Ascending aorta (tissue), 2 donors: Measurements from ENCODE around the gene SHB. TPM values are rescaled to one million over a fixed set of nuclear protein-coding genes. Genes with fewer than 3 reads are reported as not detected.
"Not testable (repeated sequence)": the region's sequence is repeated elsewhere in the genome, so short reads cannot be mapped to it uniquely, and the experiment has no call there.

ENCODE experiments used
- DNase-seq, 2 donors: peaks; one replicate each; pipeline ENCODE4 v3.0.0-alpha.2; 2019; ENCODE audit warnings: low spot score in 2 of 2
- H3K27ac ChIP-seq, 2 donors: fragments of 200-600 bp; sonication (generic); one replicate each; pipeline ENCODE4 v1.5.1; 2016 to 2017; ENCODE audit warnings: mild to moderate bottlenecking in 1 of 2
- H3K27me3 ChIP-seq: fragments of 200-600 bp; sonication (generic); one replicate; pipeline ENCODE4 v1.5.1; 2017
- H3K36me3 ChIP-seq, 2 donors: fragments of 200-600 bp; sonication (generic); one replicate each; pipeline ENCODE4 v1.5.1; 2016
- H3K4me1 ChIP-seq, 2 donors: fragments of 200-600 bp; sonication (generic); one replicate each; pipeline ENCODE4 v1.5.1; 2016 to 2017; ENCODE audit warnings: mild to moderate bottlenecking in 1 of 2
- H3K4me3 ChIP-seq, 2 donors: fragments of 200-600 bp; sonication (generic); one replicate each; pipeline ENCODE4 v1.5.1; 2016 to 2017; ENCODE audit warnings: mild to moderate bottlenecking in 1 of 2
- H3K9me3 ChIP-seq, 2 donors: fragments of 200-600 bp; sonication (generic); one replicate each; pipeline ENCODE4 v1.5.1; 2016
- intact Hi-C: fragments of 100-400 bp; cut with DNase I; formaldehyde crosslinking; loops from one replicate; pipeline ENCODE4 v1.15.1; 2023
- total RNA-seq: library from RNA; depleted of rRNA; stranded (reverse); fragments of >200 nt; gene quantifications from one replicate; pipeline ENCODE4 v1.1.0, GENCODE V29; 2016
- TF ChIP-seq, protein P1 (sequence below), 3 experiments: fragments of 200-600 bp in 2 of 3; fragments of 450-650 bp in 1 of 3; sonication (generic) in 2 of 3; IDR thresholded peaks; one replicate each; pipeline ENCODE4 v1.5.1; 2016 to 2019; ENCODE audit warnings: antibody characterized with exemption in 3 of 3, mild to moderate bottlenecking in 1 of 3, moderate library complexity in 1 of 3

SHB gene
- total RNA-seq, 1 donor from 2014 or later = 77.8 TPM

DNA sequence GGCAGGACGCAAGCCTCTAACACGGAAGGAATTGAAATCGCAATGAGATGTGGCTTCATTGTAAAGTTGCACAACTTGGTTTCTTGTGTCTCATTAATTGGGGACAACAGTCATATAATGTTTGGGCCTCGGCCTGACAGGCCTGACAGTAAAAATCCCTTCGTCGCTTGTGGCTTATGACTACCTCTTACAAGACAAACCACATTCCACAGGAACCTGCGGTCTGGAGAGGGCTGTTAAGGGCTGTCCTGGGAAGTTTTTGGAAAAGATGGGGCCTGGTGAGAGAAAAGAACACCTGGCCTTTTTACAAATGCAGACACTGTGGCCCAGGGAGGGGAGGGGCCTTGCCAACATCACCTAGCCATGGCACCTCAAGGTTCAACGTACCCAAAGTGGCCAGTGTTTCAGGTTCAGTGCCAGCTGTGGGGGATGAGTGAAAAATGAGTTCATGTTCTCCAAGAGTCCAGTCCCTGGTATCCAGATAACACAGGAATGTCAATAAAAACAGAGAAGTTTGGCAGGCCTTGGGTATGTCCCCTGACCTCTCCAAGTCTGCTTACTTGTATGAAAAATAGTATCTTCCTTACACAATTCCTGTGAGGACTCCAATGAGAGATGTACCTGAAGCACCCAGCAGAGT lies 22.2 kb downstream of the SHB start:
- no peak for DNase-seq
- intact Hi-C loops = loop anchor here (2.0 to 10.0 kb wide), 2 partner anchors 20 to 582 kb away; partner anchors contain the start of gene ZBTB5
- H3K27me3 ChIP-seq = no peaks in the 10 kb centered on the region
- no peaks in the 10 kb centered on the region for H3K9me3 ChIP-seq
- TF ChIP-seq, protein P1, sequence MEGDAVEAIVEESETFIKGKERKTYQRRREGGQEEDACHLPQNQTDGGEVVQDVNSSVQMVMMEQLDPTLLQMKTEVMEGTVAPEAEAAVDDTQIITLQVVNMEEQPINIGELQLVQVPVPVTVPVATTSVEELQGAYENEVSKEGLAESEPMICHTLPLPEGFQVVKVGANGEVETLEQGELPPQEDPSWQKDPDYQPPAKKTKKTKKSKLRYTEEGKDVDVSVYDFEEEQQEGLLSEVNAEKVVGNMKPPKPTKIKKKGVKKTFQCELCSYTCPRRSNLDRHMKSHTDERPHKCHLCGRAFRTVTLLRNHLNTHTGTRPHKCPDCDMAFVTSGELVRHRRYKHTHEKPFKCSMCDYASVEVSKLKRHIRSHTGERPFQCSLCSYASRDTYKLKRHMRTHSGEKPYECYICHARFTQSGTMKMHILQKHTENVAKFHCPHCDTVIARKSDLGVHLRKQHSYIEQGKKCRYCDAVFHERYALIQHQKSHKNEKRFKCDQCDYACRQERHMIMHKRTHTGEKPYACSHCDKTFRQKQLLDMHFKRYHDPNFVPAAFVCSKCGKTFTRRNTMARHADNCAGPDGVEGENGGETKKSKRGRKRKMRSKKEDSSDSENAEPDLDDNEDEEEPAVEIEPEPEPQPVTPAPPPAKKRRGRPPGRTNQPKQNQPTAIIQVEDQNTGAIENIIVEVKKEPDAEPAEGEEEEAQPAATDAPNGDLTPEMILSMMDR (IDR thresholded peaks at IDR 0.05) = no peak
- H3K4me1 ChIP-seq = peaks cover 13 to 44% of the 10 kb centered on the region in 2 donors
- peak overlapping the region; percentile 76 to 85 for H3K27ac ChIP-seq
- H3K36me3 ChIP-seq = no peaks in the 10 kb centered on the region
- no peak overlapping the region for H3K4me3 ChIP-seq

DNA sequence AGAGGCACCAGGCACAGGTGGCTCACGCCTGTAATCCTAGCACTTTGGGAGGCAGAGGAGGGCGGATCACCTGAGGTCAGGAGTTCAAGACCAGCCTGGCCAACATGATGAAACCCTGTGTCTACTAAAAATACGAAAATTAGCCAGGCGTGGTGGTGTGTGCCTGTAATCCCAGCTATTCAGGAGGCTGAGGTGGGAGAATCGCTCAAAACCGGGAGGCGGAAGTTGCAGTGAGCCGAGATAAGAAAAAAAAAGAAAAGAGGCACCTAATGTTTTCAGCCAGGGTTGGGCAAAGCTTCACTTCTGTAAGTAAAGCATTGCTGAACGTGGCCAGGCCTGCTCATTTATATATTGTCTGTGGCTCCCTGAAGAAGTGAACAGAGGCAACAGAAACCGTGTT lies 23.1 kb downstream of the SHB start:
- H3K9me3 ChIP-seq, DNase-seq, H3K27ac ChIP-seq, H3K36me3 ChIP-seq, H3K4me3 ChIP-seq, H3K27me3 ChIP-seq: not testable (repeated sequence)
- peaks cover 13 to 49% of the 10 kb centered on the region in 2 donors for H3K4me1 ChIP-seq
- intact Hi-C loops = loop anchor here (2.0 to 10.0 kb wide), 2 partner anchors 19 to 581 kb away; partner anchors contain the start of gene ZBTB5

DNA sequence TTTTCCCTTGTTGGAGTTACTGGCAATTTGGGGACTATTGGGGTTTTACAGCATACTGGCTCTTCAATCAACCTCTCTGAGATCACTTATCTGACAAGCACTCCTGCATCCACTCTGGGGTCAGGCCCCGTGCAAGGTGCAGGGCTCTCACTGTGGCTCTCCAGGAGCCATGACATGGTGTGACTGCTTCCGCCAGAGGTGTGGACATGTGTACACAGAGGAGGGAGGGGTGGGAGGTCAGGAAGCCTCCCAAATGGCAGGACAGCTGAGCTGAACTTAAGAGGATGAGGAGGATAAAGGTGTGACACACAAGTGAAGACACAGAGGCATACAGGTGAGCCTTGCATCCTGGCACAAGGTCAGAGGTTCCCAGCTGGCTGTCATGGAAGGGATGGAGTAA lies 24.3 kb downstream of the SHB start:
- Histone ChIP-seq H3K9me3 (no peaks in the 10 kb centered on the region), H3K4me3 (no peak overlapping the region), H3K27ac (peak overlapping the region in 1 of 2 donors; percentile 24), H3K4me1 (peaks cover 13 to 52% of the 10 kb centered on the region in 2 donors), H3K36me3 (no peaks in the 10 kb centered on the region), H3K27me3 (no peaks in the 10 kb centered on the region)
- TF ChIP-seq, protein P1 (IDR thresholded peaks at IDR 0.05) = no peak
- intact Hi-C loops = loop anchor here (10.0 kb wide), 1 partner anchor 580 kb away; the partner anchor contains the start of gene ZBTB5
- no peak for DNase-seq

DNA sequence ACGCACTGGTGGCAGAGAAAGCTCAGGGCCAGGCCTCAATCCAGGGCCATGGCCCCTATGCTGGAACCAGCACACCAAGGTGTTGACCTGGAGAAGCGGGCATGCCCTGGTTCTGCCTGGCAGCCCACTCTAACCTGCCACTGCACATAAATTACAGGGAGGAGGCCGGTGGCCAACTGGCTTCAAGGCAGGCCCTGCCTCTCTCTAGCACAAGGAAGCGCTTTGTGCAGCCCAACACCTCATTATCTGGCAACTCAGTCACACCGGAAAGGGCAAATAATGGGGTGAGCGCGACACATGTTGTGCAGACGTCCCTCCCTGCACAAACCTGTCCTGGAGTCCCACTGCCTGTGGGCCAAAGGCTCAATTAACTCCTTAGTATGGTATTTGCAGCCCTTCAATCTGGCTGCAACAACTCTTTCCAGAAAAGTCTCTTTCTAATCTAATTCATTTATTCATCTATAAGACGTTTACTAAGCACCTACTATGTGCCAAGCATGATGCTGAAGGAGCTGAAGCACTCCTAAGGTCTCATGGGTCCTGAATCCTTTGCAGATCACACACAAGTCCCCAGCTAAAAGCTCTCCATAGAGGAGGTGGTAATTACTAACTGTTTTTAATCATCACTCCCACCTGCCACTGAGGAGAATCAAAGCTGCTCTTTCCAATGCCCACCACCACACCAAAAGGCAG lies 24.9 kb downstream of the SHB start:
- no peak for DNase-seq
- peaks cover 12 to 57% of the 10 kb centered on the region in 2 donors for H3K4me1 ChIP-seq
- H3K36me3 ChIP-seq = no peaks in the 10 kb centered on the region
- TF ChIP-seq, protein P1 (IDR thresholded peaks at IDR 0.05) = no peak
- H3K9me3 ChIP-seq = no peaks in the 10 kb centered on the region
- H3K27ac ChIP-seq = peak overlapping the region in 1 of 2 donors; percentile 64
- no peak overlapping the region for H3K4me3 ChIP-seq
- intact Hi-C loops = loop anchor here (2.0 to 10.0 kb wide), 2 partner anchors 25 to 579 kb away; partner anchors contain the start of genes SHB and ZBTB5
- H3K27me3 ChIP-seq = no peaks in the 10 kb centered on the region

DNA sequence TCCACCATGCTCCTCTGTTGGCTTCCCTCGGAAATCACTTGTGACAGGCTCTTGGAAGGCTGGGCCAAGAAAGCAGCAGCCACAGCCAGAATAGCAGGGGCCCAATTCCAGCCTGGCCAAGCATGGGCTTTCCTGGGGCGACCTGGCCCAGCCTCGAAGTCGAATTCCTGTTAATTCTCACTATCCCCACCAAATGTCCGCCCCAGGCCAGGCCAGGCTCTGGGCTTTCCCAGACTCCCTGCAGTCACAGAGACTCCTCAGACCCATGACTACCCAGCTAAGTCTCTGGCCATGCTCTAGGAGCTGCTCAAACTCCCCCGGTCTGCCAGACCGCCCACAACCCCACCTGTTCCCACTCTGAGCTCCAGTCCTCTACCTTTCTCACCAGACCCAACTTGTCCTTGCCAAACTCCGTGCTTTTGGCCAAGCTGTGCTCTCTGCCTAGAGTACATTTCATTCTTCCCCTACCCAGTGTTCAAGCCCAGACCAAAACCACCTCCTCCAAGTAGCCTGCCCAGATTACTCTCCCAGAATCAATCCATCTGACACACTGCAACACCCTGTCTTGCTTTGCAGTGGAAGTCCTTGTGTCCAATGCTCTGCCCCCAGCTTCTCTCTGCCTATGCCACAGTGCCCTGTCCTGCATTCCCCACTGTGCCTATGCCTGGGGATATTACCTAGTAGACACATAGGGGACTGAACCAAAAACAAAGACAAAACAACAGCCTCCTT lies 26.2 kb downstream of the SHB start:
- H3K36me3 ChIP-seq = no peaks in the 10 kb centered on the region
- intact Hi-C loops = loop anchor here (2.0 to 10.0 kb wide), 2 partner anchors 26 to 578 kb away; partner anchors contain the start of genes SHB and ZBTB5
- no peak for DNase-seq
- TF ChIP-seq, protein P1 (IDR thresholded peaks at IDR 0.05) = no peak
- H3K4me3 ChIP-seq = no peak overlapping the region
- H3K9me3 ChIP-seq = no peaks in the 10 kb centered on the region
- no peaks in the 10 kb centered on the region for H3K27me3 ChIP-seq
- H3K4me1 ChIP-seq = peaks cover 7 to 57% of the 10 kb centered on the region in 2 donors
- H3K27ac ChIP-seq = peak overlapping the region; percentile 55 to 64
